Left renal cortex interstitium (tissue), 4 donors: Measurements from ENCODE around the gene RNPS1. TPM values are rescaled to one million over a fixed set of nuclear protein-coding genes. Genes with fewer than 3 reads are reported as not detected.

Source experiments
- DNase-seq, 4 donors: peaks; one replicate each; pipeline ENCODE4 v3.0.0-alpha.2; 2013; ENCODE audit warnings: low read depth in 4 of 4, low spot score in 2 of 4, missing footprints in 1 of 4
- polyA plus RNA-seq, 4 donors: library from polyadenylated mRNA; unstranded; fragments of 120-200 nt; gene quantifications; one replicate each; pipeline ENCODE4 v1.2.1, GENCODE V29; 2013; ENCODE audit not compliant: insufficient read length in 4 of 4

RNPS1 gene, protein sequence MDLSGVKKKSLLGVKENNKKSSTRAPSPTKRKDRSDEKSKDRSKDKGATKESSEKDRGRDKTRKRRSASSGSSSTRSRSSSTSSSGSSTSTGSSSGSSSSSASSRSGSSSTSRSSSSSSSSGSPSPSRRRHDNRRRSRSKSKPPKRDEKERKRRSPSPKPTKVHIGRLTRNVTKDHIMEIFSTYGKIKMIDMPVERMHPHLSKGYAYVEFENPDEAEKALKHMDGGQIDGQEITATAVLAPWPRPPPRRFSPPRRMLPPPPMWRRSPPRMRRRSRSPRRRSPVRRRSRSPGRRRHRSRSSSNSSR
- polyA plus RNA-seq: 100 to 1,000 TPM; 179 to 229 (median 214) TPM

DNA sequence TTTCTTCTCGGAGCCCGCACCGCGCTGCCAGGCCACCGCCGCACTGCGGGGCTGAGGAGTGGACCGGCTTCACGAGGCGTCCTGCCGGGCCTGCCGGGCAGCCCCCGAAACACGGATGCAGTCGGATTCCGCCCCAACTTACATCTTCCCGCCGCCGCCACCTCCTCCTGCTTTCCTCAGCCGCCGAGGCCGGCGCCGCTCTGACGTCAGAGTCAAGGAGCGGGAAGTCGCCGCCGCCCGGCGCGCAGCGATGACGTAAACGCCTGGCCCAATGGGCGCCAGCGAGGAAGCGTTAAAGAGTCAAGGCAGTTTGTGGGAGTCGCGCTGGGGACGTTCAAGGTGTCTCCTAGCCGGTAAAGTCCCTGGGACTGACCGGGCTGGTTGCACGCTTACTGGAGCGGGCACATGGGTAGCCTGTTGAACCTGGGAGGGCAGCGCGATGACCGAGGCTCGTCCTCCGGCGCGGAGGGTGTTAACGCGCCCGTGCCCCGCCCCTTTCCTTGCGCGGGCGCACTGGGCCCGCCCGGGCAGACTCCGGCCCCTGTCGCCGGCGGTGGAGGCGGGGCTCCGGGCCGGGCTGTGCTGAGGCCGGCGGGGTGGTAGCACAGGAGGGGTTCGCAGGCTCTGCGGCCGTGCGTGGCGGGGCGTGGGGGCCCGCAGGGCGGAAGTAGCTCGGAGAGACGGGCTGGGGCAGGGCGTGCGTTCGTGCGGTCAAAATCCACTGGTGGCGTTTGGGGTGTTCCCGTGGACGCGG is at the start of gene RNPS1:
Gene RNPS1 (minus strand): TSS at position 214 of the 754 bp plus-strand sequence. CDS start 3,483 bp downstream, outside the sequence.
- DNase-seq: peak; percentile 96 to 99 (median 99)

DNA sequence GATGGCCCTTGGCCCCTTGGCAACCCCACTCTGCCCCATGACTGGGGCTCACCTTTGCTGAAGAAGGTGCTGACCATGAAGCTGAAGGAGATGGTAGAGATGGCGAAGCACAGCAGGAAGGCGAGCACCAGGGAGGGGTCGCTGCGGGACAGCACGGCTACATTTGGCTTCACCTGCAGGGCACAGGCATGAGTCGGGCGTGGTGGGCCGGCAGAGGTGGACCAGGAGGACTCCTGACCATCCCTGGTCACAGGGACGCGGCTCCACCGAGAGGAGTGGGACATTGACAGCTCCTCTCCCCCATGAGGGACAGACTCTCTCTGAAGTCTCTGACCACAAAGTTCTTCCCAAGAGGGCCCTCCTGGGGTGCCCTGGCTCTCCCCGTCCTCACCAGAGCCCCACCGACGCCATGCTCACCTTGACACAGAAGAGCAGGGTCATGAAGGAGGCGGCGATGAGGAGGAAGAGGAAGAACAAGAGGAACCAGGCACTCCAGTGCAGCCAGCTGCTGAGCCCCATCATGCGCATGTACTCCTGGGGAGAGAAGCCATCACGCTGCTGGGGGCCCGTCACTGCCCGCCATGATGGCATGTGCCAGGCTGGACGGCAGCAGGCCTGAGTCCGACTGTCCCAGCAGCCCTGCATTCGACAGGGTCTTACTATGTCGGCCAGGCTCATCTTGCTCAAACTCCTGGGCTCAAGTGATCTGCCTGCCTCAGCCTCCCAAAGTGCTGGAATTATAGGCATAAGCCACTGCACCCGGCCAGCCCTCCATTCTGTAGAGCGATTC is 49.5 kb upstream of the RNPS1 start:
- DNase-seq: no peak

DNA sequence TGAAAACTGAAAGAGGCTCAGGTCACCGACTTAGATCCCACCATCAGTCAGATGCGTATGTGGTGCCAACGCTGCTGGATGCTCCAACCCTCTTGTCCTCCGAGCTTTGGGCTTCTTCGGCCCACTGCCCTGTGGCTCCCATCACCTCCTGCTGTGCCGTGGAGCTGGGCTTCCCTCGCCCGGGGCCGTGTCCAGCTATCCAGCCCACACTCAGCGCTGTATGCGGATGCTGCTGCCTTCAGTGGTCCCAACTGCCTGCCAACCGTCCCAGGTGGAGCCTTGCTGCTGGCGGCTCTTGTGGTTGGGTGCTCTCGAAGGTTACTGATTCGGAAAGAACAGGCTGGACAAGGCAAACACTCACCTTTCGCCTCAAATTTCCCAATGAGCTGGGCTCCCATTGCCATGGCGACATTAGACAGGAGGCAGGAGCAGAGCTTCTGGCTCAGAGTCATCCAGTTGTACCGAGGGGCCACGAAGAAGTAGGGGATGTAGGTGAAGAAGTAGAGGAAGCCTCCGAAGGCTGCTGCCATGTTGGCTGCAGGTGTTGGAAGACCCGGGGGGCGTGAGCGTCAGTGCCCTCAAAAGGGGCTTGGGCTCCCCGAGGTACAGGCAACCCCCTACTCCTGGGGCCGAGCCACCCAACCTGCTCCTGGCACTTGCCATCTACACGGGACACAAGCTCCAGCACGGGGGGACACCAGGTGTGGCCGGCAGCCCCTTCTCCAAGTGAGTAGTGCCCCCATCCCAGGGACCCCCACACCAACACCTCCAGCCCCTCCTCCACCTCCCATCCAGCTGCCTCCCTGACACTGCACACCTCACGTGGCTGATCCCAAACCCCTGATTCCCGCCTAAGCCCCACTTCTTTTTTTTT is 40.4 kb upstream of the RNPS1 start:
- no peak for DNase-seq

DNA sequence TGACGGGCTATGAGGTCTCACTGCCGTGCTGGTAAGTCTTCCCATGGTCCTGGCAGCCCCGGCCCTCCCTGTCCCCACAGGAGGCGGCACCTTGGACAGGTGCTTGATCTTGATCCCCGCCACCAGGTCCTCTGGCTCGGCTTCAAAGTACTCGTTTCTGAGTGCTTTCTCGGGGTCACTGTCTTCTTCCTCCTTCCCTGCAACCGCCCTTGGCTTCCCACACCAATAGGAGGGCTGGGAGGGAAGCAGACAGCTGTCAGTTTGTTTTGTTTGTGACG is 31.9 kb upstream of the RNPS1 start:
- no peak for DNase-seq

DNA sequence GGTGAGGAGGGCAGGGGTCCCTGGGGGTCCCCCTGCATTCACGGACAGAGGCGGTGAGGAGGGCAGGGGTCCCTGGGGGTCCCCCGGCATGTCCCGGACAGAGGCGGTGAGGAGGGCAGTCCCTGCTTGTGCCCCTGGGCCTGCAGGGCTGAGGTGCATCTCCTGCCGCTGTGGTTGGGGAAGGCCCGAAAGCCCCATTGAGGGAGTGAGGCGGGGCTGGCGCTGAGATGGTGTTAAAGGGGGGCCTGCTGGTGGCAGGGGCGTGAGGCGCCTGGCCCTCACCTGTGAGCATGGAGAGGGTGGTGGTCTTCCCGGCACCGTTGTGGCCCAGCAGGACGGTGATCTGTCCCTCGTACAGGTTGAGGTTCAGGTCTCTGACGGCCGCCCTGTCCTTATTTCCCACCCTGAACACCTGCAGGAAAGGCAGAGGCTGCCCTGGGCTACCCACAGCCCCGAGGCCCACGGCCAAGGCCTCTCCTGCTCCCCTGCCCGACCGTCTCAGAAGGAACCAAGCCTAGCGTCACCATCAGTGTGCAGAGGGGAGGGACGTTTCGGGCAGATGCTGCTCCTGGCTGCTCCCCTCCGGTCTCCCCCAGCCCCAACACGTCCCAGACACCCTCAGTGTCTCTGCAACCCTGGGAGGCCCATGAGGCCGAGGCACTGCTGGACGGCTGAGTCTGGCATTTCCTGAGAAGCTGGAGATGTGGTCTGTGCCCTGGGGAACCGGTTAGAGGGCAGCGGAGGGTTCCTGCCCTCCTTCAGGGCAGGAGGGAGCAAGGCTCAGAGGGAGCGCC is 31.4 kb upstream of the RNPS1 start:
- no peak for DNase-seq

DNA sequence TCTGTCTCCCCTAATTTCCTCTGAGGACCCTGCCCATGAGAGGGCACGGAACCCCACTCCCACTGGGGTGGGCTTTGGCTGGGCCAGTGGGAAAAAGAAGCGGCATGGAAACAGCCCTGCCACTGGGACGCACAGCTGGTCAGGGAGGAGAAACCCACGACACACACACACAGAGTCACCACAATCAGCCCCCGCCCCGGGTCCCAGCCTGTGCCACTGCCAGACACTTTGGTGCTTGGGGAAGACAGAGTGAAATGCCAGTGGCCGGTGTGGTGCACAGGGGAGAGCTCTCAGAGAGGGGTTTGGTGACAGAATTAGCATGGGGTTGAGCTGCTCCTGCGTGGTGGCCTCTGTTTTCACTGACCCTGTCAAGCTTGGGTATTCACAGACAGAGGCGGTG is 30.7 kb upstream of the RNPS1 start:
- DNase-seq: no peak

DNA sequence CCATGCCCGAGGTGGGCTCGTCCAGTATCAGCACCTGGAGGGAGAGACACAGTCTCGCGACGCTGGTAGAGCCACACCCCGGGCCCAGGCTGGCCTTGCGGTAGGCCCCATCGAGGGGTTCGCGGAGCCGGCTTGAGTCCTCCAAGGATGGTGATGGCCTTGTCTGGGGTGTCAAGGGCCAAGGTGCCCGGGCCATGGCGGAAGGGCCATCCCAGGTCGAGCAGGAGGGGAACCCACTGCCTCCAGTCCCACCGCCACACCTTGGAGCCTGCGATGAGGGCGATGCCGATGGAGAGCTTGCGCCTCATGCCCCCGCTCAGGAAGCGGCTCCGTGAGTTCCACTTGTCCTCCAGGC is 29.6 kb upstream of the RNPS1 start:
- DNase-seq: no peak

DNA sequence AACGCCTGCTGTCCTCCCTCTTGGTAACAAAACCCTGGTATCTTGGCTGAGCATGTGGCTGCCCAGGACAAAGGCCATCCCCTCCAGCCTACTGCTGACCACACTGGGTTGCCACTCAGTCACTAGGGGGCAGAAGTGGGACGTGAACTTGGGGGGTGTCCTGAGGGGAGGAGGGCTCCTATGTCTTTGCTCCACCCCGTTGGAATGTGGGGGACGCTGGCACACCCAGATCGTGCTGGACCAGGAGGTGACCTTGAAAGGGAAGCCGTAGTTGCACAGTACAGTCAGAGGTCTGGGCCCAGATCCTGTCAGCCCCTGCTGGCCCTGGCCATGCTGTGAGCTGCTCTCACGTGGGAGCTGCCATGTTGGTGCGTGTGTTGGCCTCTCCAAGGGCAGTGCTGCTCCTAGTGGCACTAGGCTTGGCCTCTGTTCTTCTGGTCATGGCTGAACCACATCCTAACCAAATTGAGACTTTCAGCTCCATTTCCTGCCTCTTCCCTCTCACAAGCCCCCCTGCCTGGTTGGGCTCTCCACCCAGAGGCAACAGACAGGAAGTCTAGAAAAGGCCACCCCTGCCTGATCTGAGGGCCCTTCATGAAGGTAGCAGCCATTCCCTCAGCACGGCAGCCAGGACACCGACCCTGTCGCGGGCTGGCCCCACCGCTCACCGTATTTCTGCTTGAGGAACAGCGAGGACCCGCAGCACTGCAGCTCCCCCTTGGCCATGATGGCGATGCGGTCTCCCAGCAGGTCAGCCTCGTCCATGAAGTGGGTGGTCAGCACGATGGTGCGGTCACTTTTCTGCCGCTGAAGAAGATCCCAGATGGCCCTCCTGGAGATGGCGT is 29.0 kb upstream of the RNPS1 start:
- no peak for DNase-seq

DNA sequence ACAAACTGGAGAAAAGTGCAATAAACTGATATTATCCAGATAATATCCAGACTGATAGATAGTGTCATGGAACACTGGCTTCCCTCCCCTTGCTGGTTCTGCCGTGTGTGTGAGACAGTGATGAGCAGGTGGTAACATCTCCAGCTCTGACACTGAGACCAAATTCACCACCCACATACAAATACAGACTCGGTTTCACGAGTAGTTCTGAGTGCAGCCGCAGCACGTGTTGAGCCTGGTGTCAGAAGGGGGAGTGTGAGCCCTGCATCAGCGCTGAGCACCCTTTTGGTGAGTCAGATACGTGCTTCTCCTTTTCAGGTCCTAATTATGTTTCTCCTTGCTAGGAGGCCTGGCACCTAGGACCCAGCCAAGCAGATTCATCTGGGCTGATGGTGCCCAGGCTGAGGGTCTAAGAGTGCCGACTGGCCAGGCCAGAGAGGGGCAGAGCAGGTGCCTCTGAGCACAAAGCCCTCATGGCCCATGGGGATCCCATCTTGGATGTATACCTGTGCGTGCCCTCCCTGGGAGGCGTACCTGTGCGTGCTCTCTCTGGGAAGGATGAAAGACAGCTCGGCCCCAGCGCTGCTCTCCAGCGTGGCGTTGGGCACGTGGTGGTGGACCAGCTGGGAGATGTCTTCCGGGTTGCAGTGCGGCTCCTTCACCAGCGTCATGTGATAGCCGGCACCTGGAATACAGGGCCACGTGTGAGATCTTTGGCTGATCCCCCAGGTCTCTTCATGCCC is 27.3 kb upstream of the RNPS1 start:
- no peak for DNase-seq

DNA sequence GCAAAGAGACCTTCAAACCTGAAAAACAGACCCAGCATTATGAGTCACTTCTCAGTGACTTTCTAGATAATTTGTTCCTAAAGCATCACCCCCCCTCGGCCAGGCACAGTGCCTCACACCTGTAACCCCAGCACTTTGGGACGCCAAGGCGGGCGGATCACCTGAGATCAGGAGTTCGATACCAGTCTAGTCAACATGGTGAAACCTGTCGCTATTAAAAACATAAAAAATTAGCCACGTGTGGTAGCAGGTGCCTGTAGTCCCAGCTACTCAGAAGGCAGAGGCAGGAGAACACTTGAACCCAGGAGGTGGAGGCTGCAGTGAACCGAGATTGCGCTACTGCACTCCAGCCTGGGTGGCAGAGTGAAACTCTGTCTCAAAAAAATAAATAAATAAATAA is 24.3 kb upstream of the RNPS1 start:
- no peak for DNase-seq

DNA sequence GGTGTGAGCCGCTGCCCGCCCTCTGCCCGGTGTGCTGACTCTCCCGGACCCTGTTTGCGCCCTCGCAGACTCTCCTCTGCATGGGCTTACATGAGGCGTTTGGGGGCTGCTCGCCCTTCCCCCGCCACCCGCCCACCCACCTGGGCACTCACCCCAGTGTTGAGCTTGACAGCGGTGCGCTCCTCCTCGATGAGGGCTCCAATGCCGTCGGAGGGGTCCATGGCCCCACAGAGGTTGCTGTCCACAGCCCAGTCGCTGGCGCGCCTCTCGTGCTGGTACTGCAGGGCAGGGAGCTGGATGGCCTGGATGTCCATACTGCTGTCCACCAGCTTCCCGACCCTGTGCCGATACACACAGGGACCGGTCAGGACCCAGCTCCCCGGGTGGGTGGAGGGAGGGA is 21.4 kb upstream of the RNPS1 start:
- DNase-seq: no peak

DNA sequence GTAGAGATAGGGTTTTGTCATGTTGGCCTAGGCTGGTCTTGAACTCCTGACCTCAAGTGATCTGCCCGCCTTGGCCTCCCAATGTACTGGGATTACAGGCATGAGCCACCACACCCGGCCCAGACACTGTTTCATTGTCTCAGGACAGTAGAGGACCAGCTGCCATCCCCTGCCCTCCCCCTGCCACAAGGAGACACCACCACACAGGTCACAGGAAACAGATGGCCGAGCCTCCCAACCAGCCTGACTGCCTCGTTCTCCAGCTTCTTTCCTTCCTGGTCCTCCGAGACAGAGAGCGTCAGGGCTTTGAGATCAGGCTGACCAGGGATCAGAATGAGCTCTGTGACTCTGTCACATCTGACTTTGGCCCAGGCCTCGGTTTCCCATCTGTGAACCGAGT is 20.8 kb upstream of the RNPS1 start:
- DNase-seq: no peak

DNA sequence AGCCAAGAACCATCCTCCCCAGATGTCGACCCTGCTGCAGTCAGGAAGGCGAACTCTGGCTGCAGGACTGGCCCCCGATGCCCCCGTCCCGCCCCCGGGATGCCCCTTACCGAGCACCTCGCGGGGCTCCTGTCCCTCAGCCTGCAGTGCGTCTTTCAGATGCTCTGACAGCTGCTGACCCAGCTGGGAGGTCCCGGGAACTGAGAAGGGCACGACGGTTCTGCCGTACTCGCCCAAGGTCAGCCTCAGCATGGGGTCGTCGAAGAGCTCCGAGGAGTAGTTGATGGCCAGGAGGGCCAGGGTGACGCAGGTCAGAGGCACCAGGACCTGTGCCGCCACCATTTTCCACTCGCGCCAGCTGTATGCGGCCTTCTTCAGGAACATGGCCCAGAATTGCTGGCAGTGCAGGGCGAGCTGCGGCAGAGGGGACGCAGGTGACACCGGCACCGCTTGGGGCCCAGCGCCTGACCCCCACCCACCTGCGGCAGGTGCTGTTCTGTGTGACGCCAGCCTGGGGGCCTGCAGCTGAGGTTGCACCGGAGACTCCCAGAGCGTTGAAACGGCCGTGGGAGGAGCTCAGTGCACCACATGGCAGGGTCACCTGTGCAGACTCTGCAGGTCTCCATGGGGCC is 20.1 kb upstream of the RNPS1 start:
- no peak for DNase-seq

DNA sequence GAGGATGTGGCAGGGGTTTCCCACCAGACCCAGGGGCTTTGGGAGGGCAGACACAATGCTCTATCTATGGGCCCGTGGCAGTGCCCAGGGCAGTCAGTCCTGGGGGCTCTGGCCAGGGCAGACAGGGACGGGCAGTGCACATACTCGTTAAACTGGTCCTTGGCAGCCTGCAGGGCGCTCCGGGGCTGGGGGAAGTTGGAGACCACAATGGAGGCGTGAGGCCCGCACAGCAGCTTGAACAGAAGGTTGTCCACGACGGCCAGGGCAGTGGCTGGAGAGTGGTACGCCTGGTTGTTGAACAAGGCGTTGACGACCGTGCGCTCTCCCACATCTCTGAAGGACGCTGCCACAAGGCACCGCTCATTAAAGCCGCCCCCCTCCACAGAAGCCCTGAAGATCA is 18.6 kb upstream of the RNPS1 start:
- no peak for DNase-seq

DNA sequence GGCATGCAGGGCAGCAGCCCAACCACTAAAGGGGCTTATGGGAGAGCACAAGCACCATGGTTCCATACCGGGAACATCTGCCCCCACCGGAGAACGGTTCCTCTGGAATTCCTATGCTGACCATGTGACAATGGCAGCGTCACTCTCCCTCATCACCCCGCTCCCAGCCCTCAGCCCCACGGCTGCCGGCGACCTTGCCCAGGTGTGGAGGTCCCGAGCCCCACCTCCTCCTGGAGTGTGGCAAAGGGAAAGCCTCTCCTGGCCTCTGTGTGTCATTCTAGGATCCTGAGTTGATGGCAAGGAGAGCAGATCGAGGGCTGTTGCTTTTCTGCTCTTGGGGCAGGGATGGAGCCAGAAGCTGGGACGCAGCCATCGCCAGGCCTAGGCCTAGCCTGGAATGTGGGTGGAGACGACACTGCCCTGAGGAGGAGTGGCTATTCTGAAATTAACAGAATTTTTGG is 17.8 kb upstream of the RNPS1 start:
- no peak for DNase-seq

DNA sequence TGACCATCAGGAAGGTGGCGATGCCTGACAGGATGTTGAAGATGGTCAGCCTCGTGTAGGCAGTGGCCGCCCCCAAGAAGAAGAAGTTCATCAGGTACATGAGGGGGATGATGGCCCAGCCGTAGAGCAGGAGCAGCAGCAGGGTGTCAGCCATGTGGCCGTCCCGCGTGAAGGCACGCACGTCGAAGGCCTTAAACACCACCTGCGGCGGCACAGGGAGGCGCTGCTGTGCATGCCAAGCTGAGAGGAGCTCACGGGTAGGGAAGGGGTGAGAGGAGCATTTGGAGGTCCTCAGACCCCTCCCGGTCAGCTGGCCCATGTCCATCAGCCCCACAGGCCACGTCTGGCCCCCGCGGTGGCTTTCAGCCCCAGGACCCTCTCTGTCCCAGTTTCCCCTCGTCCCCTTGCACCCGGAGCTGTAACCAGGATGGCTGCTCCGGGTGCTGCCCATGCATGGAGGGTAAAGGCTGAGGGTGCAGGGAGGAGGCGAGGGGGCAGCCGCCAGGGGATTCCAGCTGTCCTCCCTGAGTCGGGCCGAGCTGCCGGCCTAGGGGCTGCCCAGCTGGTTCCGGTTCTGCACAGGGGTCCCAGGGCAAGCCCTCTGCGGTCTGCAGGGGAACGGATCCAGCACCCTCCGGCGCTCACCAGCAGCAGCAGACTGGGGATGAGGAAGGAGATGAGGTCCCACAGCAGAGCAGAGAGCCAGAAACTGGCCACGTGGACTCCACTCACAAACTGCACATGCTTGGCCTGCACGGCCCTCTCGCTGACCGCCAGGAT is 17.1 kb upstream of the RNPS1 start:
- DNase-seq: no peak
